Activated CD4-positive, alpha-beta T cell treated with anti-CD3 and anti-CD28 coated beads, Interleukin-2, amount 50 U/mL, for 16 hours (primary cell): ENCODE results near the gene UNC93B1.
A peak's percentile ranks its signal among the peaks of the same experiment; 100 is the strongest.
"Not testable (repeated sequence)": the region's sequence is repeated elsewhere in the genome, so short reads cannot be mapped to it uniquely, and the experiment has no call there.

Experiments used
- DNase-seq: peaks from one replicate; pipeline ENCODE4 v3.0.0-alpha.2; 2020

Gene UNC93B1

DNA sequence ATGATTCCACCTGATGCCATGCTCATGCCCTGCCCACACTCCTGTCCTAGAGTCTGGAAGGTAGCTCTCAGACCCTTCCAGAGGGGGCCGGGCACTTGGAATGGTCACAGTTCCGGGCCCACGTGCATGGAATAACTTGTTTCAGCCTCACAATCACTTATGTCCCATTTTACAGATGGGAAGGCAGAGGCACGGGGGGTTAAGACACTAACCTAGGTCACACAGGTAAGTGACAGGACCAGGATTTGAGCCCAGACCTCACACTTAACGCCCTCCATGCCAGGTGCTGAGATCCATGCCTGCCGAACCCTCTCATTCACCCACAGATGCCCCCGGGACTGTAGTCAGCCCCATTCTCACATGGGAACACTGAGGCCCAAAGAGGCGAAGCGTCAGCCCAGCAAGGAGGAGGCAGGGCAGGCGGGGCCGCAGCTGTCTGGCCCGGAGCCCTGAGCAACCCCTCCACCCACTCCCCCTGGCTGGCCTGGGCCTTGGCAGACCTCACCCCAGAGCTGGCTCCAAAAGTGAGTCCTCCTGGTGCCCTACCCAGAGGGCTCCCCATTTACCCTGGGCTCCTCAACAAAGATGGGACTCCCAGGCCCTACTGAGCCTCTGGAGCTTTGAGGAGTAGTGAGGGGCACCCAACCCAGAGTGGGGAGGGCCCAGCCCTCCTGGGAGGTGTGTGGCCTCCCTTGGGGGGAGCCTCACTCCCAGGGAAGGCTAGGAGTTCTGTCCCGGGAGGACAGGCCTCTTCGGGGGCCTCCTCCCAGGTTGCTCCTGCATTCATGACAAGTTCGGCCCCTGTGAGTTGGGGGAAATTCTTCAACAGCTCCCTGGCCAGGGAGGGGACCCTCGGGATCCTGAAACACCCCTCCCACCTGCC lies 3.8 kb upstream of the UNC93B1 start:
- no peak for DNase-seq

DNA sequence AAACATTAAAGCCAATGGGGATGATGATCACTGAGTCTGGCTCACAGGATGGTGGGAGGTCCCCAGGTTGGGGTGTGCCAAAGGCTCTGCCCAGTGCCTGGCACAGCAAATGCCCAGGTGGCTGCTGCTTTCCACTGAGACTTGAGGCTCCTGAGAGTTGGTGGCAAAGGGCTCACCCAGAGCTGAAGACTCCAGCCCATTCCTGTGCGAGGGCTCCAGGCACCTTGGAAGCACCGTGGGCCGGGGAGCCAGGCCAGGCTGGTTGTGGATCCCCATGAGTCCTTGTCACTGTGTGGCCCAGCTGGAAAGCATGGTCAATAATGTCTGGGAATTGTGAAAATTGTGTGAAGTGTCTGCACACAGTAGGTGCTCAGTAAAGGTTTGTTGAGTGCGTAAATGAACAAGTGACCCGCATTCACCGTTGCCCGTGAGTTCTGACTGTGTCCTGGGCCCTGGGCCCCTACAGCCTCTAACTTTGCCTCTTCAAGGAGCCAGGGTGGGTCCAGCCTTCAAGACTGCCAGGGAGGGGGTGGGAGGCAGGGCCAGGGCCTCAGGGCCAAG lies 2.8 kb upstream of the UNC93B1 start:
- DNase-seq, result no peak

DNA sequence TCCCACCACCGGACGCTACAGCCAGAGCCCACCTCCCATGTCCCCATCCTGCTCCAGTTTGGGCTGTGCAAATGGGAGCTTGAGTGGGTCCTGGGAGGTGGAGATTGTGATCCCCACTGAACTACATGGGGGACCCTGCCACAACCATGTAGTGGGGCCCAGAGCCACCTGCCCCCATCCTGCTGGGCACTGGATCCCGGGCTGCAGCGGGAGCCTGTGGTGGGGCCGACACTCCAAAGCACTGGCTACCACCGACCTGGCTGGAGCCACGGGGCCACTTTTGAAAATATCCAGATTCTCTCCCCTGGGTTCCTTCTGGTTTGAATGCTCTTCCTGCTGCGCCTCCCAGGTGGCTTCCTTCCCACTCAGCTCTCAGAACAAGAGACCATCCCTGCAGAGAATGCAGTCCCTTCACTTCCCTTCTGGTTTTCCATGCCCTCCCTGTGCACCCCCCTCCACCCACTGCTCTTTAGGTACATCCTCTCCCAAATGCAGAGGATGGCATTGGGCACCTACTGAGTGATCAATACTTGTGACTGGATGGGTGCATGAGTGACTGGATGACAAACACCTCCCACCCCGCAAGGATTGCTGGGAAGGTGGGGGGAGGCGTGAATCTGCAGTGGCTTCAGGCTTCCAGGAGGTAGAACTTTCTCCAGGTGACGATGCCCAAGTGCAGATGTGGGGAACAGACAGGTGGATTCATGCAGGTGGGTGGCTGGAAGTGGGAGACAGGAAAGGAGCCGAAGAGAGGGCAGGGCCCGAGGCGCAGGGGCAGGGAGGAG lies 846 bp upstream of the UNC93B1 start:
- DNase-seq, result no peak

DNA sequence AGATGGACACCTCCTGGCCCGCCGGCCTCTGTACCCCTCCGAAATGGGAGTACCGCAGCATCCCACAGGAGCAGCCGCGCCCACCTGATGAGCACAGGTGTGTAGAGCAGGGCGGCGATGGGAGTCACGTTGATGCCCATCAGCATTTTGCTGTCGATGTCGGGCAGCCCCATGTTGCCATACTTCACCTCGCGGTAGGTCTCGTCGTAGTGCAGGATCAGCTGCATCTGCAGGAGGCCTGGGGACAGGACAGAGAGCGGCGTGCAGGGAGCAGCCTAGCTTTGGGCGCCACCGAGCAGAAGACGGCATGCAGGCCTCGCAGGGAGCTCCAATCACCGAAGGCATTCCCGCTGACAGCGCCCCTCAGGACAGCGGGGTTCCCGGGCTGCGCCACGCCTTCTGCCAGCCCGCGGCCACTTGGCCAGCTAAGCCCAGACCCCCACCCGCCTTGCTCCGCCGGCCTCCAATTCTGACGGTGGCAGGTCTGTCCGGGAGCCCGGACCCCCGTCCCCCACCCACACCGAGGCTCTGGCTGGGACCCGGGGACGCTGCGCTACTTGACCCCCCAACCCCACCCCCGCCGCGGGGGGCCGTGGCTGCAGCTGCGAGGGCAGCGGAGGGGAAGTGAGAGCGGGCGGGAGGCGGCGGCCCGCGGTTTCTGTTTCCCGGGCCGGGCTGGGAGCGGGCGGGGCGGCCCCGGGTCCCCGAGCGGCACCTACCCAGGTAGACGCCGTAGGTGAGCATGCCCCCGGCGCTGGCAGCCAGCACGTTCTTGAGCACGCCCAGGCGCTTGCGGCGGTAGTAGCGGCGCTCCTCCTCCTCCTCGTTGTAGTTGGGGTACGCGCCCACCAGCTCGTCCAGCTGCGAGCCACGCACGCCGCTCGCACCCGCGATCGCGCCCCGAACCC lies 705 bp downstream of the UNC93B1 start:
- DNase-seq, result peak; percentile 12

DNA sequence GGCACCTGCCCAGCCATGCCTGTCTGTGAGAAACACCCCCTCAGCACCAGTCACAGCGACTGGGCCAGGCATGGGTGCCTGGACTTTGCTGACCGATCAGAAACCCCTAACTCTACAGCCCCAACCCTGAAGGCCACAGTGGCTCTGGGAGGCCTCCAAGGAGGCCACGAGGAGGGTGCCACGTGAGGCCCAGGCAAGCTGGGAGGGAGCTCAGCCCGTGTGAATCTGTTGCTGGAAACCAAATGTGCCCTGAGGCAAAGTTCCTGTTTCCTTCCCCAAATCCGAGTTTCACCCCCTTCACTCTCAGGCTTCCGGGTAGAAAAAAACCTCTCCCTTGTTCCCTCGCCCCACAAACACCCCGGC lies 1.3 kb downstream of the UNC93B1 start:
- DNase-seq, result no peak

DNA sequence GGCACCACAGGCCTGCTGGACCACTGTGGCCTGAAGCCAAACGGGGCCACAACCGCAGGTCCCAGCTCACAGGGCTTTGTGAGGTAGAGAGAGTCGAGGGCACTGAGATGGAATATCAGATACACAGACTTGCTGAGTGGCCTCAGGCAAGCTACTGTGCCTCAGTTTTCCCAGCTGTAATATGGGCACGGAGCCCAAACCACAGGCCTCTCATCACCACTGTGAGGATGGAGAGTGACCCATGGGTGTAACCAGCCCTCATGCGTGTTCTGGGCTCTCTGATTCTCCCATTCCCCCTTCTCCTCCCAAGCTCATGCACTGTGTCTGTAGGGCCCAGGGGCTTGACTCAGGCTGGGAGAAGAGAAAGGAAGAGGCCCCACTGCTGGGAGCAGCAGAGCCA lies 4.2 kb downstream of the UNC93B1 start:
- no peak for DNase-seq

DNA sequence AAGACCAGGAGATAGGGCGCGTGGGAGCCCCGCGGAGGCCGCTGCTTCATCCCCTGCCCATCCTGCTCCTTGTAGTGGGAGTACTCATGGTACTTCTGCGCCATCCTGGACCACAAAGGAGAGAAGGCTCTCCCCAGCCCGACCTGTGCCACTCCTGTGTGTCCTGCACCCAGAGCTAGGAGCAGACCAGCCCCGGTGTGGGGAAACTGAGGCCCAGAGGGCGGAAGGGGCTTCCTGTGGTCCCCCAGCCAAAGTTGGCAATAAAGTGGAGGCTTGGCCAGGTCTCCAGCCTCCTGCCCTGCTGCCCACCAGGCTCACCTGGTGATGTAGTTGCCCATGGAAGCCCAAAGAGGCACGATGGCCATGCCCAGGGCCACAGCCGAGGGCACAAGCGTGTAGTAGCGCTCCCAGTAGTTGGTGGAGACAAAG lies 4.7 kb downstream of the UNC93B1 start:
- no peak for DNase-seq

DNA sequence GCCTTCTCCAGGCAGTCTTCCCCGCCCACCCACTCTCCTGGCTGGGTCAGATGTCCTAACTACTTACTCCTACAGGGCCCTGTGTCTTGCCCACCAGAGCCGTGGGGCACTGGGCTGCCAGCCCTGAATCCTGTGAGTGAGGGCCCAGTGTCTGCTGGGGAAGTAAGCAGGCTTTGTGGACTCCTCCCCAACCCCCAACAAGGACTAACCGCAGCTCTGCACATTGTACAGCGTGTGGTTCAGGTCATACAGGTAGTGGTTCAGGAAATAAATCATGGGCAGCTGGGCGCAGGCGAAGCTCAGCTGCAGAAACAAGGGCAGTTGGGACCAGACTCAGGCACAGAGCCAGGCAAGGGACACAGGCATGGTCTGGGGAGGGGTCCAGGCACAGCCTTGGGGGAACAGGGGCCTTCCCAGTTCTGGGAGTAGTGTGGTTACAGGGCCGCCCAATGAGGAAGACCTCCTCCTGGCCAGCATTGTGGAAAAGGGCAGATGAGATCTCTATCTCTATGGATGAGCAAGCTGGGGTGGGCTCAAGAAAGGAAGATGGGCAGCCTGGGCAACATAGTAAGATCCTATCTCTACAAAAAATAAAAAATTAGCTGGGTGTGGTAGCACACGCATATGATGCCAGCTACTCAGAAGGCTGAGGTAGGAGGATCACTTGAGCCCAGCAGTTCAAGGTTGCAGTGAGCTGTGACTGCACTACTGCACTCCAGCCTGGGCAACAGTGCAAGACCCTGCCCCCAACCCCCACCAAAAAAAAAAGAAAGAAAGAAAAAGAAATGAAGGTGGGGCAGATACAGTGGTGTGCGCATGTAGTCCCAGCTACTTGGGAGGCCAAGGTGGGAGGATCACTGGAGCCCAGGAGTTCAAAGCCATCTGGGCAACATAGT lies 5.5 kb downstream of the UNC93B1 start:
- DNase-seq, result peak; percentile 13

DNA sequence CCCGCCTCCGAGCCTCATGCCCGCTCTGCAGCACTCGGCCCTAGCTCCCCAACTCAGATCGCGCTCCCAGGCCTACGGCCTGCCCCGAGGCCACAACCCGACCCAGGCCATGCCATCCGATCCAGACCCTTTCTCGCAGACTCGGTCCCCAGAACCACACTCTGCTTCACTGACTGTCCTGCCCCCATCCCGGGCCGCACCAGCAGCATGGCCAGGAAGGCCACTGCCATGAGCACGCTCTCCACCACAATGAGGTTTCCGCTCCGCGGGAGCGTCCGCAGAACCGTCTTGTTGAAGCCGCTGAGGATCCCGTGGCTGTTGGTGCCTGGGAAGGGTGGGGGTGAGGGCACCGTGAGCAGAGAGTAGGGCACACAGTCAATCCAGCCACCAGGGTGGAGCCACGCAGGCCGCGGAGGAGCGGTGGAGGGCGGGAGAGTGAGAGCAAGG lies 6.4 kb downstream of the UNC93B1 start:
- DNase-seq, result no peak

DNA sequence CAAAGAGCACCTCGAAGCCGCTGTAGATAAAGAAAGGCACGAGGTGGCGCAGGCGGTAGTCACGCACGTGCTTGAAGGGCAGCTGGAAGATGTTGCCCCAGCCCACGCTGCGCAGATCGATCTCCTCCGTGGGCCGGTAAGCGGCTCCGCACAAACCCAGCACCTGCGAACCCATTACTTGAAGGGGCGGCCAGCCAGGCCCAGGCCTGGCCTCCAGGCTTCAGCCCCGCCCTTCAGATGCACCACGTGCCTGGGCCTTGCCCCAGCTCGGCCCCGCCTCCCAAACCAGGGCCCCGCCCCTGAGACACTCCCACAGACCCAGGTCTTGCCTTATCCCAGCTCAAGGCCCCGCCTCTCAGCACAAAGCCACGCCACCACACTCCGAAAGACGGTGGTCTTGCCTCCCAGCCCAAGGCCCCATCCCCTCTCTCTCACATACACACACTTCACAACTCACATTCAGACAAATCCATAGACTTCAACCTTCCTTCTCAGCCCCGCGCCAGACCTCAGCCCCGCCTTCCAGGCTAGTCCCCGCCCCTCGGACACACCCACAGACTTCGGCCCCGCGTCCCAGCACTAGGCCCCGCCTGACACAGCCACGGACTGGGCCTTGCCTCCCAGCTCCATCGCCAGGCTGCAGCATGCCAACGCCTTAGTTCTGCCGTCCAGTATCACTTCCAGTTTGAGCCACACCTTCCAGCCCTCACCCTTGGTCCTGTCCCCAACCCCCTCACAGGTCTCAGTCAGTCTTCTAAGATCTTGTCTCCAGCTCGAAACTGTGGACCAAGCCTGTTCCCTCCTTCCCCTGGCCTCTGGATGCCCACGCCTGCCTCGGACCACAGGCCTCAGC lies 7.0 kb downstream of the UNC93B1 start:
- DNase-seq, result peak; percentile 37

DNA sequence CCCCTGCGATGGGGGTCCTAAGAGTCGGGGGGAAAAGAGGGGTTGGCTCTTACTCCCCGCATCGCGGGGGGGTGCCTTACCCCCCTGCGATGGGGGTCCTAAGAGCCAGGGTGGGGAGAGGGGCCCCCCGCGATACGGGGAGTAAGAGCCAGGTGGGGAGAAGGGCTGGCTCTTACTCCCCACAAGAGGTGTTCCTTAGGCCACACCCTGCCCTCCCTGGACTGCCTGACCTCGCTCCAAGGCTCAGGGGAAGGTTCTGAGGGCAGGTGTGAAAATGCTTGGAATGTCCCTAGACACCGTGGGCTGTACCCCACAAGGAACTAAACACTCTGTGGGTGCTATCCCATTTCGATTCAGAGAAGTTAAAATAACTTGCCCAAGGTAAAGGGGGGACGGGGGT lies 7.8 kb downstream of the UNC93B1 start:
- no peak for DNase-seq

DNA sequence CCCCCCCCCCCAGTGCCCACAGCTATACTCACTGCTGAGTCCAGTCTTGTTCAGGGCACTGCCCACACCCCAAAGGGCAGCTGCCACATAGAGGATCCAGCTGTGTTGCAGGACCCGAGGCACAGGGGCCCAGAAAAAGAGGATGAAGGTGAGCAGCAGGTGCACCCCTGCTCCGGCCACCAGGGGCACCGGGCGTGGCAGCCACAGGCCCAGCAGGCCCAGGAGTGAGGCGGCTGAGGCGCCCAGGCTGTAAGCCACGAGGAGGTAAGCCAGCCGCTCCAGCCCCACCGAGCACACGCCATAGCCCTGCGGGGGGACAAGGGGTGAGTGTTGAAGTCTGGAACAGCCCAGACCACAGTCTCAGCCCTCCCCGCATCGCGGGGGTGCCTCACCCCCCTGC lies 8.3 kb downstream of the UNC93B1 start:
- not testable (repeated sequence) for DNase-seq

DNA sequence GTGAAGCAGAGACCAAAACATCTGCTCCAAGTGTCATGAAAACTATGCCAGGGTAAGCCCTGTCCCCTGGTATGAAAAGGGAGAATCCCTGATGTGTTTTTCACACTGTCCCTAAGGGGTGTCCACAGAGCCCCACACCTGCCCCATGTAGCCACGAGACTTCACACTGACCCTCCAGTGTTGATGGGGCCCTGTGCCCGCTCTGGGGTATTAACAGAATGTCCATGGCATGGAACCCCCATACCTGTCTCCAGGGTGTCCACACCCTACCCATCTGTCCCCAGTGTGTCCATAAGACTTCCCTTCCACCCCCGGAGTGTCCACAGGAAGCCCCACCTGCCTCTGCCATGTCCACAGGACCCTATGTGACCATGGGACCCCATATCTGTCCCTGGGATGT lies 8.8 kb downstream of the UNC93B1 start:
- DNase-seq, result not testable (repeated sequence)

DNA sequence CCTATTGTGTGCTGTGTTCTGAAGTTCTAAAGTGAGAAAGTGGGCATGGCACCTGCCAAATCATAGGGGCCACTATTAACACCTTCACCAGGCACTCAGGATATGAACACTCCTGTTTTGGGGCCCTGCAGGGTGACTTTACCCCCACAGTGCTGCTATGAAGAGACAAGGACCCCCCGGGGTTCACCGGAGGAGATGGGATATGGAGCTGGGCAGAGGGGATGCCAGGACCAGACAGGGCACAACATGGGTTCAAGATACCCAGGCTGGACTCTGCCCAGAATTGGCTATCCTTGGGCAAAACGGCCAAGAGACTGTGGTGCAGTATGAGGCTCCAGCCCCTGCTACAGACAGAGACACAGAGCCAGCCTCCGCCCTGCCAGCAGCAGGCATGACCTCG lies 9.5 kb downstream of the UNC93B1 start:
- DNase-seq, result not testable (repeated sequence)

DNA sequence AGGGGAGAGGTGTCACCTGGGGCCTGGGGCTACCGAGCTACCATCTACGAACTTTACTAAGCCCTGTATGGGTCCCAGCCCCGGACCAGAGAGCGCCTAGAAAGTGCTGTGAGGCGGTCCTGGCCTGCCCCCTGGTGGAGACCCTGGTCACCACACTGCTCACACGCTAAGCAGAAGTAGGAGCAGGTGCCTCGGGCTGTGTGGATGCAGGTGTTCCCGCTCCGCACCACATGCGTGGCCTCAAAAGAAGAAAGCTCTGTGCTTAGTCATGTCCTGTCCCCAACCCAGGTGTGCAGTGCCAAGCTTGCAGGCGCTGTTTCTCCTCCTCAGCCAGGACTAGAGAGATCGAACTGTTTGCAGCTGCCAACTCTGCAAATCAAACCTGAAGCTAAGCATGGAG lies 10.1 kb downstream of the UNC93B1 start:
- DNase-seq, result peak; percentile 55

DNA sequence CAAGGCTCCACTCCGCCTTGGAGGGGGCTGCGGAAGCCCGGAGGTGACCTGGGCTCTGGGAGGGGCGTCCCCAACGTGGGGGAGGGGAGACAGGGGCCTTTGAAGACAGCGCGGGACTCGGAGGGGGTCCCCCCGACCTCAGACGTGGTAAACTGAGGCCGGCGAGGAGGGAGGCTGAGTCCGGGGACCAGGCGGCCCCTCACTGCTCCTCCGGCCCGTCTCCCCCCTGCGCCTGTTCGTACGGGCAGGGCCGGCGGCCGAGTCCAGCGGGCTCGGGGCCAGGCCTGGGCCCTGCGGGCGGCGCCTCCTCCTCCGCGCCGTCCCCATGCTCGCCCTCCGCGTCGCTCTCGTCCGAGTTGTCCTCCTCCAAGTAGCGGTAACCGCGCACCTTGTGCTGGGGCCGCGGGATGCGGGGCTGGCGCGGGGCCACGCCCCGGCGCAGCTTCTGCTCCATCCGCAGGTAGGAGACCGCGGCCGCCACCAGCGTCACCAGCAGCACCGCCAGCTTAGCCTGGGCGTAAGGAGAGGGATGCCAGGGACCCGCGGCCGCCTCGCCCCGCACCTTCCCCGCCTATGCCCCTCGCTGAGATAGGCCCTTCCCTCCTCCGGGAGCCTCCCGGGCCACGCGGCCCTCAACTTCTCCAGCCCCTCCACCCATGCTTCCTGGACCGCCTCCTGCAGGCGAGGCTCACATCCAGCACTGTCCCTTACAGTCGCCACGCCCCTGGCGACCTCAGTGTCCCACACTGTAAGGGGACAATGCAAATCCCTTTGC lies 12.4 kb downstream of the UNC93B1 start:
- DNase-seq, result not testable (repeated sequence)

DNA sequence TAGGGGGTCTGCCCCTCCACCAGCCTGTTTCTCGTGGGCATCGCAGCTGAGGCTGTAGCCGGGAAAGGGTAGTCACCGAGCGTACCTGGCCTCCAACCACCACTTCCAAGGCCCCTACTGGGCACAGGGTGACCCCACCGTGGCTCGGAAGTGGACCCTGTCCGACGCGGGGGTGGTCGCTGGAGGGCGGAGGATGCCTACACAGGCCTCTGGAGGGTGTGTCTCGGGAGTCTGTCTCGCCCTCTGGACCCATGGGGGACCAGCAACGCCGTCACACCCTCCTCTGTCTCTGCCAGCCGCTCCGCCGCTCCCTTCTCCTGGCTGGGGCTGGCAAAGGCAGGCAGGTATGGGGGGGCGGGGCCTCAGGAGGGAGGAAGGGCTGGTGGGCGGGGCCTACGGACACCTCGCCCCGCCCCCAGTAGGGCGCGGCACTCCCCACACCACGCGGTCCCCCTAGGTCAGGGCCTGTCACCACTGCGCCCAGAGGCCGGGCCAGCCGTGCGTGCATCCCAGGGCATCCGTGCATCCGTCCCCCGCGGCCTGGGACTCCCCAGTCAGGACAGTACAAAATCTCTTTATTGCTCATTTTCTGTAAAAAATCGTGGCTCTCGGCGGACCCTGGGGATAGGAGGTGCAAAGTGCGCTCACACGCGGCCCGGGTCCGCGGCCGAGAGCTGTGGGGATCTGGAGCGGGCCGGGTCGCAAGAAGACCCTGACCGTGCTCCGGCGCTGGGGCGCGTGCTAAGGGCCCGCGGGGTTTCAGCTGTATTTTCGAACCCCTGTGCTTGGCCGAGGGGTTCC lies 13.2 kb downstream of the UNC93B1 start:
- DNase-seq, result not testable (repeated sequence)

DNA sequence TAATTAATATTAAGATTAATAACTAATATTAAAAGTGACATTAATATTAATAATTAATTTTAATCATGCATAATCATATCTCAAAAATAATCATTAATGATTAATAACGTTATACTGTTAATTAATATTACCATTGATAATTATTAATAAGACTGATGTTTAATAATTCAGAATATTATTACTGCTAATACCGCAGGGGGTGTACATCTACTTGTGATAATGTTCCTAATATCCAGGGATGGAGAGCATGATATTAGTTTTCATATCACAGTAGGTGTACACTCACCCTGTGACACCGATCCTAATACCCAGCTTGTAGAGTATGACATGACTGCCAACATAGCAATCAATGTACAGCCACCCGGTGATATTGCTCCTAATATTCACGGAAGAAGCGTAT lies 18.6 kb downstream of the UNC93B1 start:
- not testable (repeated sequence) for DNase-seq

DNA sequence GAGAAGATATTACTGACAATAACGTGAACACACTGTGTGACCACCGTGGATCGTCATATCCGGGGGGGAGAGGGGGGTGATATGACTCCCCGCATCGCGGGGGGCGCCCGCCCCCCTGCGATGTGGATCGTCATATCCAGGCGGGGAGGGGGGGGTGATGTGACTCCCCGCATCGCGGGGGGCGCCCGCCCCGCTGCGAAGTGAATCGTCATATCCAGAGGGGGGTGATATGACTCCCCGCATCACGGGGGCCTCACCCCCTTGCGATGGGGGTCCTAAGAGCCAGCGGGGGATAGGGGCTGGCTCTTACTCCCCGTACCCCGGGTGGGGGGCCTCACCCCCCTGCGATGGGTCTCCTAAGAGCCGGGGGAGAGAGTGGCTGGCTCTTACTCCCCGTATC lies 19.9 kb downstream of the UNC93B1 start:
- no peak for DNase-seq
